Heart left ventricle (tissue), 13 donors: ENCODE measurements around the gene FXYD2.

Experiments
- POLR2A ChIP-seq, 2 donors: fragments of 450-650 bp; IDR thresholded peaks; one replicate each; pipeline ENCODE4 v1.6.1; 2017; ENCODE audit warnings: antibody characterized with exemption in 2 of 2, mild to moderate bottlenecking in 2 of 2, moderate library complexity in 2 of 2
- TF ChIP-seq, protein P1 (sequence below), 12 donors: fragments of 200-600 bp; sonication (generic) in 4 of 12; IDR thresholded peaks; one replicate each; pipeline versions ENCODE4 v1.5.0 to v1.8.0; 2018 to 2022; ENCODE audit warnings: antibody characterized with exemption in 12 of 12, mild to moderate bottlenecking in 5 of 12
- donor health status: ischemic (EF 13 %, LVEDD 7.1; RV severe dilation, severe dysfunction).
- donor health status: DM: no; HTN: yes; CAD: no.
- donor health status: DM: no; HTN: no; CAD: no.
- donor health status: ischemic (EF 25% LVEDD 6.9; RV normal size, moderate dysfunction).
- donor health status: ischemic (EF 25% LVEDD 5.7; RV mildly dilated, moderate dysfunction).
- donor health status: ischemic (EF 35%, LVEDD 5.7; RV mildly dilated, moderate dysfunction).
- donor health status: nonischemic (EF 11% LVEDD 7.7; RV severe dilation, severe dysfunction).
- donor health status: DM: yes; HTN: yes; CAD: no.
- donor health status: PGD.
- donor health status: ischemic (EF 29% LVEDD 5.4; RV normal size, mild dysfunction).
- donor health status: nonischemic (EF 23%, LVEDD 6.1; RV moderate dilation, normal function).

DNA sequence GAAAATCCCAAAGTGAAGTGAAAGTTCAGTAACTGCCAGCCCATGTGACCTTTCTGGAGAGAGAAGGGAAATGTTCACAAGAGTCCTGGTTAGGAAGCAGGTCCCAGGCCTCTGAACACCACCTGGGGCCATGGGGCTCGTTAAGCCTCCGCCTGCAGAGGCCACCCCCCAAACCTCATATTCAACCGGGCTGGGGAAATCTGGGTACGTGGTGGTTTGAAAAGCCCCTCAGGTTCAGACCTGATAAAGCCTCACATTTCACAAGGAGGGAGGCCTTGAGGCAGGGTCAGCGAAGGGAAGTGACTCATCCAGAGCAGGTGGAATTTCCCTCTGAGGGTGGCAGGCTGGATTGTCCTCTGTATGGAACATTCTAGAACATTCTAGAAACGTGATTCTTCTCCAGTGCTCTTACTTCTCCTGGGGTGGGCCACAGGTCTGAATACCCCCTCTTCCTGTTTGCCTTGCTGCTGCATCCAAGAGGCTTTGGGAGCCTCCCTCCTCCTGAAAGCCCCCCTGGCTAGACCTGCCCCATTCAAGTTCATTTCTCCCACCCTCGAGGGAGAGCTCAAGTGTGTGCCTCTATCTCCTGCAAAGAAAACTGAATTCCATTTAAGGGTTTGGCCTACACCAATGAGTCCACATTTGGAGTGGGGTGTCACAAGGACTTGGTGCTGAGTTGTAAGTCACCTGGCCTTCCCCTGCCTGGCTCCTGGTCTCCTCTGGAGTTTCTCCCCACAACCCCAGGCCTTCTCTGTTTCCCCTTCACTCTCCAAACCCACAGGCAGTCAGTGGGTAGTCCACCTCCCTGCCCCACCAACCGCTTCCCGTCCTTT lies 6.3 kb downstream of the FXYD2 start:
- TF ChIP-seq, protein P1, sequence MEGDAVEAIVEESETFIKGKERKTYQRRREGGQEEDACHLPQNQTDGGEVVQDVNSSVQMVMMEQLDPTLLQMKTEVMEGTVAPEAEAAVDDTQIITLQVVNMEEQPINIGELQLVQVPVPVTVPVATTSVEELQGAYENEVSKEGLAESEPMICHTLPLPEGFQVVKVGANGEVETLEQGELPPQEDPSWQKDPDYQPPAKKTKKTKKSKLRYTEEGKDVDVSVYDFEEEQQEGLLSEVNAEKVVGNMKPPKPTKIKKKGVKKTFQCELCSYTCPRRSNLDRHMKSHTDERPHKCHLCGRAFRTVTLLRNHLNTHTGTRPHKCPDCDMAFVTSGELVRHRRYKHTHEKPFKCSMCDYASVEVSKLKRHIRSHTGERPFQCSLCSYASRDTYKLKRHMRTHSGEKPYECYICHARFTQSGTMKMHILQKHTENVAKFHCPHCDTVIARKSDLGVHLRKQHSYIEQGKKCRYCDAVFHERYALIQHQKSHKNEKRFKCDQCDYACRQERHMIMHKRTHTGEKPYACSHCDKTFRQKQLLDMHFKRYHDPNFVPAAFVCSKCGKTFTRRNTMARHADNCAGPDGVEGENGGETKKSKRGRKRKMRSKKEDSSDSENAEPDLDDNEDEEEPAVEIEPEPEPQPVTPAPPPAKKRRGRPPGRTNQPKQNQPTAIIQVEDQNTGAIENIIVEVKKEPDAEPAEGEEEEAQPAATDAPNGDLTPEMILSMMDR (IDR thresholded peaks at IDR 0.05), result peak in 2 of 12 donors; percentile 6 to 28
- TF ChIP-seq POLR2A (IDR thresholded peaks at IDR 0.05), result no peak
